SK-N-SH (cell line): ENCODE data around the gene RAD51B. TPM values are rescaled to one million over a fixed set of nuclear protein-coding genes. Genes with fewer than 3 reads are reported as not detected.

Experiments used
- CTCF ChIA-PET: fragments of 300-600, 350-600 bp; formaldehyde crosslinking; extraction: SDS; loops from one replicate; lab custom pipeline; 2021; lab: Yijun Ruan, JAX
- POLR2A ChIA-PET: fragments of 350-600 bp; sonication (Branson Sonifier 250); formaldehyde crosslinking; extraction: SDS; loops from one replicate; lab custom pipeline; 2020; ENCODE audit warnings: antibody characterized with exemption, inconsistent platforms; lab: Yijun Ruan, JAX
- DNase-seq: peaks from one replicate; pipeline ENCODE4 v3.0.0; 2012
- H2AFZ ChIP-seq: fragments of 200-600 bp; sonication (generic); 2 replicates; pipeline ENCODE4 v1.8.1; 2016; ENCODE audit warnings: antibody characterized with exemption, mild to moderate bottlenecking, low read depth
- H3F3A ChIP-seq: fragments of 200-600 bp; sonication (generic); replicated peaks from 2 replicates; pipeline ENCODE3; 2016; ENCODE audit warnings: antibody characterized with exemption, mild to moderate bottlenecking; ENCODE audit not compliant: insufficient read depth
- H3K27ac ChIP-seq, 2 experiments: fragments of 200-500 bp in 1 of 2; fragments of 200-600 bp in 1 of 2; sonication (Bioruptor generic) in 1 of 2; sonication (generic), shearing (Covaris generic) in 1 of 2; 2 replicates each; pipeline versions ENCODE4 v1.5.1 to v1.6.1; 2014 to 2016; ENCODE audit warnings: low read depth in 2 of 2, inconsistent platforms in 1 of 2, low read length in 1 of 2, mild to moderate bottlenecking in 1 of 2, mixed read lengths in 1 of 2
- H3K27me3 ChIP-seq: fragments of 200-600 bp; sonication (generic), shearing (Covaris generic); 2 replicates; pipeline ENCODE4 v1.6.1; 2016; ENCODE audit warnings: mixed run types; ENCODE audit not compliant: insufficient read depth
- H3K36me3 ChIP-seq, 2 experiments: fragments of 200-500 bp in 1 of 2; fragments of 200-600 bp in 1 of 2; sonication (Bioruptor generic) in 1 of 2; sonication (generic) in 1 of 2; replicated peaks in 1 of 2; 2 replicates each; pipeline versions ENCODE3 to v1.5.1; 2014 to 2016; ENCODE audit warnings: low read length in 1 of 2, mild to moderate bottlenecking in 1 of 2; ENCODE audit not compliant: insufficient read depth in 2 of 2, control insufficient read depth in 1 of 2
- H3K4me1 ChIP-seq, 2 experiments: fragments of 200-500 bp in 1 of 2; fragments of 200-600 bp in 1 of 2; sonication (Bioruptor generic) in 1 of 2; sonication (generic), shearing (Covaris generic) in 1 of 2; 2 replicates each; pipeline versions ENCODE4 v1.5.1 to v1.6.1; 2014 to 2016; ENCODE audit warnings: low read depth in 1 of 2, low read length in 1 of 2, mixed run types in 1 of 2; ENCODE audit not compliant: insufficient read depth in 2 of 2, control insufficient read depth in 1 of 2
- H3K4me2 ChIP-seq: fragments of 200-600 bp; sonication (generic), shearing (Covaris generic); 2 replicates; pipeline ENCODE4 v1.6.1; 2017; ENCODE audit warnings: mixed run types
- H3K4me3 ChIP-seq, 2 experiments: fragments of 200-500 bp in 1 of 2; fragments of 200-600 bp in 1 of 2; sonication (Bioruptor generic) in 1 of 2; sonication (generic), shearing (Covaris generic) in 1 of 2; 2 replicates each; pipeline versions ENCODE4 v1.5.1 to v1.8.1; 2014 to 2016; ENCODE audit warnings: low read depth in 2 of 2, inconsistent platforms in 1 of 2, low read length in 1 of 2, mild to moderate bottlenecking in 1 of 2, mixed read lengths in 1 of 2, moderate library complexity in 1 of 2
- H3K79me2 ChIP-seq: fragments of 200-600 bp; sonication (generic); 2 replicates; pipeline ENCODE4 v1.8.1; 2017; ENCODE audit warnings: mild to moderate bottlenecking; ENCODE audit not compliant: insufficient read depth
- H3K9ac ChIP-seq: fragments of 200-600 bp; sonication (generic); 2 replicates; pipeline ENCODE4 v1.6.1; 2017; ENCODE audit warnings: mixed run types
- H3K9me2 ChIP-seq: fragments of 200-600 bp; sonication (generic); 2 replicates; pipeline ENCODE4 v1.6.1; 2017; ENCODE audit warnings: mixed run types
- H3K9me3 ChIP-seq: fragments of 200-600 bp; sonication (generic); 2 replicates; pipeline ENCODE4 v1.6.1; 2017; ENCODE audit warnings: mixed run types, mild to moderate bottlenecking, moderate library complexity
- H4K20me1 ChIP-seq: fragments of 200-600 bp; sonication (generic); 2 replicates; pipeline ENCODE4 v1.6.1; 2017; ENCODE audit warnings: mild to moderate bottlenecking, mixed run types; ENCODE audit not compliant: insufficient read depth
- EP300 ChIP-seq, 2 experiments: IDR thresholded peaks; 2 replicates each; pipeline versions ENCODE4 v1.4.0 to v1.6.1; 2012; ENCODE audit warnings: borderline replicate concordance in 1 of 2, low read depth in 1 of 2, low read length in 1 of 2
- IRF3 ChIP-seq: fragments of 150-350 bp; IDR thresholded peaks from 2 replicates; pipeline ENCODE4 v1.6.1; 2016; ENCODE audit warnings: mild to moderate bottlenecking, low read depth, low read length
- PBX3 ChIP-seq: IDR thresholded peaks from 2 replicates; pipeline ENCODE4; 2012
- RCOR1 ChIP-seq: fragments of 150-350 bp; IDR thresholded peaks from 2 replicates; pipeline ENCODE4 v1.6.1; 2017; ENCODE audit warnings: antibody characterized with exemption, low read length
- RXRA ChIP-seq: IDR thresholded peaks from 2 replicates; pipeline ENCODE4 v1.4.0; 2012; ENCODE audit warnings: low read depth, mild to moderate bottlenecking, borderline replicate concordance
- SMC3 ChIP-seq: IDR thresholded peaks from 2 replicates; pipeline ENCODE4 v1.6.1; 2012; ENCODE audit warnings: low read depth, low read length, improper control_type of control experiment
- TCF12 ChIP-seq: IDR thresholded peaks from 2 replicates; pipeline ENCODE4 v1.4.0; 2012
- TEAD4 ChIP-seq: IDR thresholded peaks from 2 replicates; pipeline ENCODE4 v1.4.0; 2012; ENCODE audit warnings: mild to moderate bottlenecking, borderline replicate concordance; ENCODE audit not compliant: insufficient read depth
- YY1 ChIP-seq: IDR thresholded peaks from 2 replicates; pipeline ENCODE4 v1.4.0; 2012; ENCODE audit warnings: low read depth, mild to moderate bottlenecking
- ZBTB33 ChIP-seq: IDR thresholded peaks from 2 replicates; pipeline ENCODE4 v1.4.0; 2012; ENCODE audit warnings: low read depth, borderline replicate concordance
- WGBS: methylation state at CpG from one replicate; pipeline ENCODE4 v1.1.6; 2017; ENCODE audit warnings: low lambda C conversion rate; 5-methylcytosine and 5-hydroxymethylcytosine counted together
- polyA plus RNA-seq, 3 experiments: library from polyadenylated mRNA; depleted of rRNA; stranded (reverse); fragments of >200 nt; gene quantifications; 2 replicates each; pipeline ENCODE4 v1.2.3, GENCODE V29; 2012
- TF ChIP-seq, protein P1 (sequence below): IDR thresholded peaks from 2 replicates; pipeline ENCODE4 v1.6.1; 2012; ENCODE audit warnings: mild to moderate bottlenecking, low read depth, low read length, moderate library complexity
- TF ChIP-seq, protein P2 (sequence below): IDR thresholded peaks from 2 replicates; pipeline ENCODE4 v1.4.0; 2012; ENCODE audit warnings: low read depth, borderline replicate concordance
- TF ChIP-seq, protein P3 (sequence below): IDR thresholded peaks from 2 replicates; pipeline ENCODE4 v1.4.0; 2012; ENCODE audit warnings: low read depth

The RAD51B gene
- polyA plus RNA-seq, 1 of the 3 experiments (the other 2 are of a cell fraction): 6.0 TPM

DNA sequence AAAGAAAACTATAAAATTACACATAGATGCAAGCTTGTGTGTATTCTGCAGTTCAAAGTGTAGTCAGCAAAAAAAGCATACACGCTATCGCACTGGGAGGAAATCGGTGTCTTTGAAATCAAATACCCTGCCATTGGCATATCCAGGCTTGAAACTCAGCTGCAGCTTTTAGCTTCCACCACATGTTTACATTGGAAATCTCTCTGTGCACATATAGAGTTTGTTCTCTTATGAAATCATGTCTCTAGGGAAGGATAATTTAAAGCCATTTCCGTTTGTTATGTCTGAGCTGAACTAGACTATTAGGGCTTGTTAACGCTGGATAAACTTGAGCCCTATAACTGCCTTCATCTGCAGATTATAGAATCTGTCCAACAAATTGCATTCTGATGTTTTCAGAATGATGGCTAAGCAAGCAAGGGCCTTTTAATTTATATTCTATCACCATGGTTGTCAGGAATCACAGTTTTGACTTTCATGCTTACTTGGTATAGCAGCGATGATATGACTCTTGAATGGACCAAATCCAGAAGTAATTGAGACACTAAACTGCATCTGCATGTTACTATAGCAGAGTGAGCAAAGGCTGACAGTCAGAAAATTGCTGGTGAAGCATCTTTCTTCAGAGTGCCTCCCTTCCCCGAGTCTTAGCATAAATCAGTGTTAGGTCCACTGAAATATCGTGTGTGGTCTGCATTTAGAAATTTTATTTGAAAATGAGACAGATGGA lies 530.5 kb downstream of the RAD51B start:
- TF ChIP-seq RXRA: no peak
- no peak overlapping the region for H3K27ac ChIP-seq
- 91% methylated on average over 8 of the region's 8 CpGs for WGBS
- no peaks in the 10 kb centered on the region for H3K79me2 ChIP-seq
- no peaks in the 10 kb centered on the region for H3K36me3 ChIP-seq
- H2AFZ ChIP-seq: no peak overlapping the region
- no peaks in the 10 kb centered on the region for H3F3A ChIP-seq
- no peaks in the 10 kb centered on the region for H4K20me1 ChIP-seq
- H3K4me1 ChIP-seq: no peaks in the 10 kb centered on the region; a peak in 1 of 4 replicates
- ChIA-PET POLR2A (no interaction called here), CTCF (interaction anchor here (1.0 to 1.1 kb wide), 2 partner anchors 9 to 18 kb away, joined by 3 to 4 read pairs; no protein-coding TSS in a partner anchor)
- no peaks in the 10 kb centered on the region for H3K9me3 ChIP-seq
- no peak for DNase-seq
- no peak overlapping the region for H3K4me3 ChIP-seq
- no peak overlapping the region for H3K9ac ChIP-seq
- H3K4me2 ChIP-seq: no peak overlapping the region
- H3K27me3 ChIP-seq: no peaks in the 10 kb centered on the region
- no peaks in the 10 kb centered on the region for H3K9me2 ChIP-seq

GRCh38 chr14:68355415-68355814 lies 535.8 kb downstream of the RAD51B start:
- H3K9me3 ChIP-seq: no peaks in the 10 kb centered on the region
- DNase-seq: no peak
- H3K4me3 ChIP-seq: no peak overlapping the region
- no peak overlapping the region for H3K4me2 ChIP-seq
- no peak overlapping the region for H2AFZ ChIP-seq
- H3K36me3 ChIP-seq: no peaks in the 10 kb centered on the region
- no peak overlapping the region for H3K27ac ChIP-seq
- H3F3A ChIP-seq: no peaks in the 10 kb centered on the region
- no peaks in the 10 kb centered on the region for H3K27me3 ChIP-seq
- H3K4me1 ChIP-seq: no peaks in the 10 kb centered on the region; a peak in 1 of 4 replicates
- POLR2A ChIA-PET: no interaction called here
- CTCF ChIA-PET: interaction anchor here (1.4 to 1.7 kb wide), 2 partner anchors 10 to 106 kb away, joined by 3 to 5 read pairs; no protein-coding TSS in a partner anchor
- WGBS: 100% methylated on average over 2 of the region's 2 CpGs
- no peaks in the 10 kb centered on the region for H4K20me1 ChIP-seq
- TF ChIP-seq IRF3: no peak
- no peak for TF ChIP-seq TEAD4
- no peak for TF ChIP-seq EP300 (IDR thresholded peaks at IDR 0.05; ENCODE audit: borderline replicate concordance in 1 of 2, low read depth in 1 of 2, low read length in 1 of 2)
- TF ChIP-seq, protein P1, sequence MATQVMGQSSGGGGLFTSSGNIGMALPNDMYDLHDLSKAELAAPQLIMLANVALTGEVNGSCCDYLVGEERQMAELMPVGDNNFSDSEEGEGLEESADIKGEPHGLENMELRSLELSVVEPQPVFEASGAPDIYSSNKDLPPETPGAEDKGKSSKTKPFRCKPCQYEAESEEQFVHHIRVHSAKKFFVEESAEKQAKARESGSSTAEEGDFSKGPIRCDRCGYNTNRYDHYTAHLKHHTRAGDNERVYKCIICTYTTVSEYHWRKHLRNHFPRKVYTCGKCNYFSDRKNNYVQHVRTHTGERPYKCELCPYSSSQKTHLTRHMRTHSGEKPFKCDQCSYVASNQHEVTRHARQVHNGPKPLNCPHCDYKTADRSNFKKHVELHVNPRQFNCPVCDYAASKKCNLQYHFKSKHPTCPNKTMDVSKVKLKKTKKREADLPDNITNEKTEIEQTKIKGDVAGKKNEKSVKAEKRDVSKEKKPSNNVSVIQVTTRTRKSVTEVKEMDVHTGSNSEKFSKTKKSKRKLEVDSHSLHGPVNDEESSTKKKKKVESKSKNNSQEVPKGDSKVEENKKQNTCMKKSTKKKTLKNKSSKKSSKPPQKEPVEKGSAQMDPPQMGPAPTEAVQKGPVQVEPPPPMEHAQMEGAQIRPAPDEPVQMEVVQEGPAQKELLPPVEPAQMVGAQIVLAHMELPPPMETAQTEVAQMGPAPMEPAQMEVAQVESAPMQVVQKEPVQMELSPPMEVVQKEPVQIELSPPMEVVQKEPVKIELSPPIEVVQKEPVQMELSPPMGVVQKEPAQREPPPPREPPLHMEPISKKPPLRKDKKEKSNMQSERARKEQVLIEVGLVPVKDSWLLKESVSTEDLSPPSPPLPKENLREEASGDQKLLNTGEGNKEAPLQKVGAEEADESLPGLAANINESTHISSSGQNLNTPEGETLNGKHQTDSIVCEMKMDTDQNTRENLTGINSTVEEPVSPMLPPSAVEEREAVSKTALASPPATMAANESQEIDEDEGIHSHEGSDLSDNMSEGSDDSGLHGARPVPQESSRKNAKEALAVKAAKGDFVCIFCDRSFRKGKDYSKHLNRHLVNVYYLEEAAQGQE: no peak
- TF ChIP-seq RXRA: no peak
- TF ChIP-seq SMC3: no peak
- TF ChIP-seq, protein P2, sequence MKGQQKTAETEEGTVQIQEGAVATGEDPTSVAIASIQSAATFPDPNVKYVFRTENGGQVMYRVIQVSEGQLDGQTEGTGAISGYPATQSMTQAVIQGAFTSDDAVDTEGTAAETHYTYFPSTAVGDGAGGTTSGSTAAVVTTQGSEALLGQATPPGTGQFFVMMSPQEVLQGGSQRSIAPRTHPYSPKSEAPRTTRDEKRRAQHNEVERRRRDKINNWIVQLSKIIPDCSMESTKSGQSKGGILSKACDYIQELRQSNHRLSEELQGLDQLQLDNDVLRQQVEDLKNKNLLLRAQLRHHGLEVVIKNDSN: no peak
- no peak for TF ChIP-seq PBX3
- no peak for TF ChIP-seq YY1
- TF ChIP-seq, protein P3, sequence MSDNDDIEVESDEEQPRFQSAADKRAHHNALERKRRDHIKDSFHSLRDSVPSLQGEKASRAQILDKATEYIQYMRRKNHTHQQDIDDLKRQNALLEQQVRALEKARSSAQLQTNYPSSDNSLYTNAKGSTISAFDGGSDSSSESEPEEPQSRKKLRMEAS: no peak
- no peak for TF ChIP-seq RCOR1
- no peak for TF ChIP-seq TCF12
- no peak for TF ChIP-seq ZBTB33
- H3K9ac ChIP-seq: no peak overlapping the region
- H3K79me2 ChIP-seq: no peaks in the 10 kb centered on the region
- H3K9me2 ChIP-seq: no peaks in the 10 kb centered on the region
